ENCODE data around the gene PBXIP1. TPM values are rescaled to one million over a fixed set of nuclear protein-coding genes. Genes with fewer than 3 reads are reported as not detected.

Gene PBXIP1
- total and polyA plus RNA-seq, 4 donors, result 3.8 to 42.8 (median 20.5) TPM

DNA sequence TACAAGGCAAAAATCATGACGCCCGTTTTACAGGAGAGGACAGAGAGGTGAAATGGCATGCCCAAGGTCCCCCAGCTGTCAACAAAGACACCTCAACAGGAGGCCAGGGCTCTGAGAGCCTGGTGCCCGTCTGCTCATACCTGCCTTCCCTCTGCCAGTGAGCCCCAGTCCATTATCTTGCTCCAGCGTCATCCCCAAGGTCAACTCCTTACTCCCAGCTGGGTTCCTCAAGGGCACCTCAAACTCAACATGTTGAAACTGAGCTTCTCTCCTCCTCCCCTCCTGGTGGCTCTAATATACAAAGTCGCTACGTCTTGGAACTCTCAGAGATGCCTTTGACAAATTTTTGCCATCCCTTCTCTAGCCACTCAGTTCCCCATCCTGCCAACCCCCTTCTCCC is 3.2 kb downstream of the PBXIP1 start:
- no peak overlapping the region for H3K9ac ChIP-seq (ENCODE audit: low read depth in 1 of 2, low read length in 2 of 2)
- TF ChIP-seq, protein P1, sequence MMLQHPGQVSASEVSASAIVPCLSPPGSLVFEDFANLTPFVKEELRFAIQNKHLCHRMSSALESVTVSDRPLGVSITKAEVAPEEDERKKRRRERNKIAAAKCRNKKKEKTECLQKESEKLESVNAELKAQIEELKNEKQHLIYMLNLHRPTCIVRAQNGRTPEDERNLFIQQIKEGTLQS (IDR thresholded peaks at IDR 0.05), result no peak
- TF ChIP-seq, protein P2, sequence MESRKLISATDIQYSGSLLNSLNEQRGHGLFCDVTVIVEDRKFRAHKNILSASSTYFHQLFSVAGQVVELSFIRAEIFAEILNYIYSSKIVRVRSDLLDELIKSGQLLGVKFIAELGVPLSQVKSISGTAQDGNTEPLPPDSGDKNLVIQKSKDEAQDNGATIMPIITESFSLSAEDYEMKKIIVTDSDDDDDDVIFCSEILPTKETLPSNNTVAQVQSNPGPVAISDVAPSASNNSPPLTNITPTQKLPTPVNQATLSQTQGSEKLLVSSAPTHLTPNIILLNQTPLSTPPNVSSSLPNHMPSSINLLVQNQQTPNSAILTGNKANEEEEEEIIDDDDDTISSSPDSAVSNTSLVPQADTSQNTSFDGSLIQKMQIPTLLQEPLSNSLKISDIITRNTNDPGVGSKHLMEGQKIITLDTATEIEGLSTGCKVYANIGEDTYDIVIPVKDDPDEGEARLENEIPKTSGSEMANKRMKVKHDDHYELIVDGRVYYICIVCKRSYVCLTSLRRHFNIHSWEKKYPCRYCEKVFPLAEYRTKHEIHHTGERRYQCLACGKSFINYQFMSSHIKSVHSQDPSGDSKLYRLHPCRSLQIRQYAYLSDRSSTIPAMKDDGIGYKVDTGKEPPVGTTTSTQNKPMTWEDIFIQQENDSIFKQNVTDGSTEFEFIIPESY (IDR thresholded peaks at IDR 0.05), result no peak
- TF ChIP-seq CTCF (IDR thresholded peaks at IDR 0.05; ENCODE audit: low read depth, low read length, missing input control), result no peak
- TF ChIP-seq YY1 (IDR thresholded peaks at IDR 0.05), result no peak
- no peak for TF ChIP-seq FOXA2 (IDR thresholded peaks at IDR 0.05)
- no peak for TF ChIP-seq HNF4G (IDR thresholded peaks at IDR 0.05)
- no peak for TF ChIP-seq SP1 (IDR thresholded peaks at IDR 0.05)

GRCh38 chr1:154951901-154952657 is 3.8 kb downstream of the PBXIP1 start:
- Histone ChIP-seq H3K27ac (ENCODE audit: low read depth in 1 of 2, low read length in 2 of 2) (no peak overlapping the region), H3K4me3 (ENCODE audit: low read depth in 1 of 3, low read length in 3 of 3) (no peak overlapping the region), H3K4me1 (ENCODE audit: control insufficient read depth in 4 of 4, insufficient read depth in 4 of 4, low read length in 3 of 4) (peaks cover 9 to 40% (median 24%) of the 10 kb centered on the region in 4 donors), H3K9me3 (ENCODE audit: control insufficient read depth in 4 of 4, low read length in 3 of 4) (no peaks in the 10 kb centered on the region), H3K36me3 (ENCODE audit: control insufficient read depth in 4 of 4, insufficient read depth in 3 of 4, low read depth in 1 of 4, low read length in 3 of 4) (peaks cover 0 to 23% (median 4%) of the 10 kb centered on the region in 4 donors), H3K27me3 (ENCODE audit: control insufficient read depth in 4 of 4, insufficient read depth in 4 of 4, low read length in 3 of 4) (no peaks in the 10 kb centered on the region), H3K9ac (ENCODE audit: low read depth in 1 of 2, low read length in 2 of 2) (no peak overlapping the region)
- WGBS, result 82% methylated on average over 15 of the region's 15 CpGs
- DNase-seq (ENCODE audit: low spot score), result no peak
- TF ChIP-seq YY1 (IDR thresholded peaks at IDR 0.05), result no peak
- TF ChIP-seq FOXA1 (IDR thresholded peaks at IDR 0.05), result no peak
- no peak for TF ChIP-seq TAF1 (conservative IDR thresholded peaks at IDR 0.05)
- no peak for TF ChIP-seq HNF4G (IDR thresholded peaks at IDR 0.05)
- TF ChIP-seq RXRA (IDR thresholded peaks at IDR 0.05), result no peak
- no peak for TF ChIP-seq EGR1 (IDR thresholded peaks at IDR 0.05; ENCODE audit: low read depth in 2 of 2)
- TF ChIP-seq, protein P2 (IDR thresholded peaks at IDR 0.05), result no peak
- TF ChIP-seq SP1 (IDR thresholded peaks at IDR 0.05), result no peak
- TF ChIP-seq, protein P3, sequence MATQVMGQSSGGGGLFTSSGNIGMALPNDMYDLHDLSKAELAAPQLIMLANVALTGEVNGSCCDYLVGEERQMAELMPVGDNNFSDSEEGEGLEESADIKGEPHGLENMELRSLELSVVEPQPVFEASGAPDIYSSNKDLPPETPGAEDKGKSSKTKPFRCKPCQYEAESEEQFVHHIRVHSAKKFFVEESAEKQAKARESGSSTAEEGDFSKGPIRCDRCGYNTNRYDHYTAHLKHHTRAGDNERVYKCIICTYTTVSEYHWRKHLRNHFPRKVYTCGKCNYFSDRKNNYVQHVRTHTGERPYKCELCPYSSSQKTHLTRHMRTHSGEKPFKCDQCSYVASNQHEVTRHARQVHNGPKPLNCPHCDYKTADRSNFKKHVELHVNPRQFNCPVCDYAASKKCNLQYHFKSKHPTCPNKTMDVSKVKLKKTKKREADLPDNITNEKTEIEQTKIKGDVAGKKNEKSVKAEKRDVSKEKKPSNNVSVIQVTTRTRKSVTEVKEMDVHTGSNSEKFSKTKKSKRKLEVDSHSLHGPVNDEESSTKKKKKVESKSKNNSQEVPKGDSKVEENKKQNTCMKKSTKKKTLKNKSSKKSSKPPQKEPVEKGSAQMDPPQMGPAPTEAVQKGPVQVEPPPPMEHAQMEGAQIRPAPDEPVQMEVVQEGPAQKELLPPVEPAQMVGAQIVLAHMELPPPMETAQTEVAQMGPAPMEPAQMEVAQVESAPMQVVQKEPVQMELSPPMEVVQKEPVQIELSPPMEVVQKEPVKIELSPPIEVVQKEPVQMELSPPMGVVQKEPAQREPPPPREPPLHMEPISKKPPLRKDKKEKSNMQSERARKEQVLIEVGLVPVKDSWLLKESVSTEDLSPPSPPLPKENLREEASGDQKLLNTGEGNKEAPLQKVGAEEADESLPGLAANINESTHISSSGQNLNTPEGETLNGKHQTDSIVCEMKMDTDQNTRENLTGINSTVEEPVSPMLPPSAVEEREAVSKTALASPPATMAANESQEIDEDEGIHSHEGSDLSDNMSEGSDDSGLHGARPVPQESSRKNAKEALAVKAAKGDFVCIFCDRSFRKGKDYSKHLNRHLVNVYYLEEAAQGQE (IDR thresholded peaks at IDR 0.05), result no peak
- TF ChIP-seq RAD21 (IDR thresholded peaks at IDR 0.05), result no peak
- no peak for TF ChIP-seq NR2F2 (IDR thresholded peaks at IDR 0.05)
- no peak for TF ChIP-seq CTCF (IDR thresholded peaks at IDR 0.05; ENCODE audit: low read depth, low read length, missing input control)
- no peak for TF ChIP-seq FOXA2 (IDR thresholded peaks at IDR 0.05)
- no peak for TF ChIP-seq JUND (IDR thresholded peaks at IDR 0.05)
- TF ChIP-seq, protein P1 (IDR thresholded peaks at IDR 0.05), result no peak
- TF ChIP-seq GABPA (IDR thresholded peaks at IDR 0.05 in 1 of 2, conservative IDR thresholded peaks at IDR 0.05 in 1 of 2), result no peak
- TF ChIP-seq HNF4A (conservative IDR thresholded peaks at IDR 0.05), result no peak
- TF ChIP-seq MAX (IDR thresholded peaks at IDR 0.05), result no peak

More for the DNA sequence above, 3.2 kb downstream of the PBXIP1 start:
- Histone ChIP-seq H3K9me3 (ENCODE audit: control insufficient read depth in 4 of 4, low read length in 3 of 4) (no peaks in the 10 kb centered on the region), H3K4me3 (ENCODE audit: low read depth in 1 of 3, low read length in 3 of 3) (no peak overlapping the region), H3K36me3 (ENCODE audit: control insufficient read depth in 4 of 4, insufficient read depth in 3 of 4, low read depth in 1 of 4, low read length in 3 of 4) (peaks cover 0 to 19% (median 2%) of the 10 kb centered on the region in 4 donors), H3K4me1 (ENCODE audit: control insufficient read depth in 4 of 4, insufficient read depth in 4 of 4, low read length in 3 of 4) (peaks cover 9 to 42% (median 24%) of the 10 kb centered on the region in 4 donors), H3K27ac (ENCODE audit: low read depth in 1 of 2, low read length in 2 of 2) (no peak overlapping the region), H3K27me3 (ENCODE audit: control insufficient read depth in 4 of 4, insufficient read depth in 4 of 4, low read length in 3 of 4) (no peaks in the 10 kb centered on the region)
- WGBS, result 94% methylated on average over 6 of the region's 6 CpGs
- no peak for DNase-seq (ENCODE audit: low spot score)

Measured in liver (tissue), 9 donors.